HCT116 (cell line): ENCODE measurements around the gene PDE6B. TPM values are rescaled to one million over a fixed set of nuclear protein-coding genes. Genes with fewer than 3 reads are reported as not detected.

Source experiments
- ATAC-seq: fragments of 200-7000 bp; cut with Tn5 transposase; 2 replicates; pipeline ENCODE4 v1.9.1; 2020; ENCODE audit warnings: mild to moderate bottlenecking, moderate library complexity
- BruUV-seq: library from RNA; stranded (reverse); fragments of 400-500 nt; replicated peaks from 2 replicates; lab custom pipeline; 2021; lab: Mats Ljungman, UMichigan
- CTCF ChIA-PET: fragments of 300-600 bp; sonication (Branson Sonifier 250); formaldehyde crosslinking; loops from one replicate; lab custom pipeline; 2021; ENCODE audit warnings: antibody characterized with exemption; lab: Charles Lee
- POLR2A ChIA-PET: fragments of 300-600, 350-600 bp; sonication (Branson Sonifier 250); formaldehyde crosslinking; loops from one replicate; lab custom pipeline; 2021; ENCODE audit warnings: antibody characterized with exemption; lab: Charles Lee
- RAD21 ChIA-PET, 2 experiments: fragments of 300-600 bp; sonication (Branson Sonifier 250); formaldehyde crosslinking; loops; one replicate each; lab custom pipeline; 2023; ENCODE audit warnings: low total read pairs in 2 of 2; ENCODE audit not compliant: uncharacterized antibody in 2 of 2, unreplicated experiment in 2 of 2, low non-redundant PET in 1 of 2; lab: Charles Lee
- DNase-seq: peaks from one replicate; pipeline ENCODE4 v3.0.0-alpha.2; 2010; ENCODE audit warnings: low read depth, low spot score
- H2AFZ ChIP-seq: fragments of 200-600 bp; shearing (Covaris generic), sonication (generic); 2 replicates; pipeline ENCODE4 v1.6.1; 2017; ENCODE audit warnings: low read depth, mixed run types, mixed read lengths, antibody characterized with exemption, low read length; ENCODE audit not compliant: poor library complexity, severe bottlenecking
- H3K27ac ChIP-seq: 2 replicates; pipeline ENCODE4 v1.5.1; 2012; ENCODE audit warnings: low read depth, low read length
- H3K27me3 ChIP-seq: fragments of 200-600 bp; sonication (generic); 2 replicates; pipeline ENCODE4 v1.6.1; 2016; ENCODE audit warnings: mixed run types, low read length, mixed read lengths; ENCODE audit not compliant: insufficient read depth
- H3K36me3 ChIP-seq, 2 experiments: fragments of 200-500 bp in 1 of 2; fragments of 200-600 bp in 1 of 2; sonication (Bioruptor generic) in 1 of 2; sonication (generic) in 1 of 2; 2 replicates each; pipeline versions ENCODE4 v1.5.1 to v1.6.1; 2014 to 2016; ENCODE audit warnings: low read length in 2 of 2, inconsistent platforms in 1 of 2, mixed read lengths in 1 of 2, mixed run types in 1 of 2; ENCODE audit not compliant: insufficient read depth in 2 of 2, control insufficient read depth in 1 of 2
- H3K4me1 ChIP-seq, 2 experiments: fragments of 200-600 bp in 1 of 2; sonication (generic) in 1 of 2; 2 replicates each; pipeline versions ENCODE4 v1.5.1 to v1.6.1; 2012 to 2017; ENCODE audit warnings: low read length in 2 of 2, inconsistent platforms in 1 of 2, mild to moderate bottlenecking in 1 of 2, mixed read lengths in 1 of 2, mixed run types in 1 of 2, moderate library complexity in 1 of 2; ENCODE audit not compliant: insufficient read depth in 2 of 2, control insufficient read depth in 1 of 2
- H3K4me2 ChIP-seq: fragments of 200-600 bp; sonication (generic); 2 replicates; pipeline ENCODE4 v1.6.1; 2017; ENCODE audit warnings: mixed run types, low read length, mixed read lengths
- H3K4me3 ChIP-seq, 2 experiments: fragments of 200-600 bp in 1 of 2; sonication (generic) in 1 of 2; replicated peaks in 1 of 2; 2 replicates each; pipeline ENCODE4 v1.5.1; 2011 to 2016; ENCODE audit warnings: low read length in 2 of 2, control low read depth in 1 of 2, low read depth in 1 of 2, mild to moderate bottlenecking in 1 of 2, mixed read lengths in 1 of 2, mixed run types in 1 of 2
- H3K79me2 ChIP-seq: fragments of 200-600 bp; sonication (generic); 2 replicates; pipeline ENCODE4 v1.6.1; 2017; ENCODE audit warnings: mild to moderate bottlenecking, mixed run types, low read length, moderate library complexity, mixed read lengths; ENCODE audit not compliant: insufficient read depth
- H3K9ac ChIP-seq: fragments of 200-600 bp; sonication (generic); 2 replicates; pipeline ENCODE4 v1.6.1; 2016; ENCODE audit warnings: low read length, mixed read lengths
- H3K9me2 ChIP-seq: fragments of 200-600 bp; sonication (generic), shearing (Covaris generic); 2 replicates; pipeline ENCODE4 v1.6.1; 2017; ENCODE audit warnings: mixed run types, mild to moderate bottlenecking, moderate library complexity; ENCODE audit not compliant: insufficient read depth
- H3K9me3 ChIP-seq, 2 experiments: fragments of 200-500 bp in 1 of 2; fragments of 200-600 bp in 1 of 2; sonication (Bioruptor generic) in 1 of 2; sonication (generic) in 1 of 2; 2 replicates each; pipeline ENCODE4 v1.6.1; 2014 to 2017; ENCODE audit warnings: low read length in 2 of 2, mixed read lengths in 2 of 2, inconsistent platforms in 1 of 2, low read depth in 1 of 2, mild to moderate bottlenecking in 1 of 2, mixed run types in 1 of 2, moderate library complexity in 1 of 2; ENCODE audit not compliant: control insufficient read depth in 1 of 2, insufficient read depth in 1 of 2
- H4K20me1 ChIP-seq: fragments of 200-600 bp; sonication (generic), shearing (Covaris generic); 2 replicates; pipeline ENCODE4 v1.6.1; 2017; ENCODE audit warnings: mixed run types, mild to moderate bottlenecking, moderate library complexity; ENCODE audit not compliant: insufficient read depth
- EGR1 ChIP-seq: IDR thresholded peaks from 2 replicates; pipeline ENCODE4 v1.6.1; 2012; ENCODE audit warnings: low read depth
- EZH2phosphoT487 ChIP-seq: fragments of 200-600 bp; IDR thresholded peaks from 2 replicates; pipeline ENCODE4 v1.6.1; 2018; ENCODE audit warnings: antibody characterized with exemption, borderline replicate concordance
- POLR2A ChIP-seq: IDR thresholded peaks from 2 replicates; pipeline ENCODE4 v1.7.0; 2011; ENCODE audit warnings: borderline replicate concordance; ENCODE audit not compliant: insufficient read depth, insufficient read length; ENCODE audit errors: extremely low read depth
- POLR2AphosphoS5 ChIP-seq: IDR thresholded peaks from 2 replicates; pipeline ENCODE4 v1.6.1; 2011; ENCODE audit warnings: mild to moderate bottlenecking, low read depth, low read length, moderate library complexity
- ZBTB33 ChIP-seq: IDR thresholded peaks from 2 replicates; pipeline ENCODE4 v1.6.1; 2011; ENCODE audit warnings: mild to moderate bottlenecking, low read length, moderate library complexity; ENCODE audit not compliant: insufficient replicate concordance; ENCODE audit errors: extremely low read depth
- ZFX ChIP-seq: fragments of 450-650 bp; IDR thresholded peaks from 2 replicates; pipeline ENCODE4 v1.6.1; 2017
- intact Hi-C: fragments of 100-400 bp; cut with micrococcal nuclease; formaldehyde crosslinking; loops from 2 replicates; pipeline ENCODE4 v1.10.0; 2022
- total RNA-seq: library from RNA; stranded (reverse); gene quantifications from one replicate; pipeline ENCODE4 v1.2.1, GENCODE V29; 2021; ENCODE audit not compliant: unreplicated experiment

PDE6B gene
- total RNA-seq, 1 experiment from 2014 or later = not detected

- intact Hi-C loops = no loop called here
- ChIA-PET POLR2A (no interaction called here), RAD21 (no interaction called here)
Observed at GRCh38 chr4:705278-706082, 80.1 kb downstream of the PDE6B start, which contains the start of gene PCGF3. TSS of gene PCGF3 (plus strand) at chr4:705832. CDS start at chr4:733681, 27,849 bp downstream.

More at GRCh38 chr4:705278-706082, 80.1 kb downstream of the PDE6B start, which contains the start of gene PCGF3:
- Histone ChIP-seq H3K4me2 (peak within 1 kb of the TSS; percentile 85), H3K4me1 (peaks cover 3 to 9% of the 10 kb centered on the region in 2 experiments; a peak in 3 of 4 replicates), H3K79me2 (peaks cover 42% of the 10 kb centered on the region), H2AFZ (peak within 1 kb of the TSS; percentile 61), H3K36me3 (no peaks in the 10 kb centered on the region), H3K27ac (peak within 1 kb of the TSS; percentile 98), H3K9me2 (no peaks in the 10 kb centered on the region), H3K4me3 (peak within 1 kb of the TSS; percentile 88 to 93), H3K27me3 (no peaks in the 10 kb centered on the region), H3K9me3 (no peaks in the 10 kb centered on the region), H4K20me1 (no peaks in the 10 kb centered on the region), H3K9ac (peak within 1 kb of the TSS; percentile 99)
- TF ChIP-seq POLR2A (peak; percentile 48), EZH2phosphoT487 (no peak), EGR1 (peak; percentile 64; the same call in 1 of the 2 replicates), ZBTB33 (no peak), POLR2AphosphoS5 (peak; percentile 63), ZFX (peak; percentile 93)
- CTCF ChIA-PET = no interaction called here
- BruUV-seq = no TSS peak
- DNase-seq = peak; percentile 85
- peak; percentile 97 for ATAC-seq
